Liver (tissue), 3 donors: ENCODE measurements around the gene ARRDC4.

ENCODE experiments used
- EGR1 ChIP-seq, 2 donors: IDR thresholded peaks; 2 replicates each; pipeline ENCODE4 v1.6.1; 2016 to 2018; ENCODE audit warnings: antibody characterized with exemption in 2 of 2, low read depth in 2 of 2
- FOXA1 ChIP-seq: IDR thresholded peaks from 2 replicates; pipeline ENCODE4 v1.6.1; 2016; ENCODE audit warnings: antibody characterized with exemption
- JUND ChIP-seq, 2 donors: IDR thresholded peaks; 2 replicates each; pipeline ENCODE4 v1.6.1; 2016; ENCODE audit warnings: antibody characterized with exemption in 2 of 2
- RAD21 ChIP-seq, 2 donors: IDR thresholded peaks; 2 replicates each; pipeline ENCODE4 v1.6.1; 2016; ENCODE audit warnings: antibody characterized with exemption in 2 of 2, mild to moderate bottlenecking in 2 of 2
- SP1 ChIP-seq: IDR thresholded peaks from 2 replicates; pipeline ENCODE4 v1.6.1; 2018; ENCODE audit warnings: antibody characterized with exemption, mild to moderate bottlenecking
- TAF1 ChIP-seq: conservative IDR thresholded peaks from 2 replicates; pipeline ENCODE4 v1.6.1; 2016; ENCODE audit warnings: antibody characterized with exemption, mild to moderate bottlenecking
- TF ChIP-seq, protein P1 (sequence below): fragments of 150-350 bp; IDR thresholded peaks from 2 replicates; pipeline ENCODE4 v1.5.1; 2017; ENCODE audit warnings: improper control_type of control experiment, low read depth, low read length; ENCODE audit not compliant: missing input control
- TF ChIP-seq, protein P2 (sequence below): IDR thresholded peaks from 2 replicates; pipeline ENCODE4 v1.6.1; 2016; ENCODE audit warnings: antibody characterized with exemption, mild to moderate bottlenecking
- TF ChIP-seq, protein P3 (sequence below): IDR thresholded peaks from 2 replicates; pipeline ENCODE4 v1.6.1; 2016; ENCODE audit warnings: antibody characterized with exemption
- TF ChIP-seq, protein P4 (sequence below): IDR thresholded peaks from 2 replicates; pipeline ENCODE4 v1.6.1; 2016; ENCODE audit warnings: antibody characterized with exemption
- TF ChIP-seq, protein P5 (sequence below): IDR thresholded peaks from 2 replicates; pipeline ENCODE4 v1.6.1; 2016; ENCODE audit warnings: antibody characterized with exemption
- donor health status: healthy.
- donor health status: healthy.

DNA sequence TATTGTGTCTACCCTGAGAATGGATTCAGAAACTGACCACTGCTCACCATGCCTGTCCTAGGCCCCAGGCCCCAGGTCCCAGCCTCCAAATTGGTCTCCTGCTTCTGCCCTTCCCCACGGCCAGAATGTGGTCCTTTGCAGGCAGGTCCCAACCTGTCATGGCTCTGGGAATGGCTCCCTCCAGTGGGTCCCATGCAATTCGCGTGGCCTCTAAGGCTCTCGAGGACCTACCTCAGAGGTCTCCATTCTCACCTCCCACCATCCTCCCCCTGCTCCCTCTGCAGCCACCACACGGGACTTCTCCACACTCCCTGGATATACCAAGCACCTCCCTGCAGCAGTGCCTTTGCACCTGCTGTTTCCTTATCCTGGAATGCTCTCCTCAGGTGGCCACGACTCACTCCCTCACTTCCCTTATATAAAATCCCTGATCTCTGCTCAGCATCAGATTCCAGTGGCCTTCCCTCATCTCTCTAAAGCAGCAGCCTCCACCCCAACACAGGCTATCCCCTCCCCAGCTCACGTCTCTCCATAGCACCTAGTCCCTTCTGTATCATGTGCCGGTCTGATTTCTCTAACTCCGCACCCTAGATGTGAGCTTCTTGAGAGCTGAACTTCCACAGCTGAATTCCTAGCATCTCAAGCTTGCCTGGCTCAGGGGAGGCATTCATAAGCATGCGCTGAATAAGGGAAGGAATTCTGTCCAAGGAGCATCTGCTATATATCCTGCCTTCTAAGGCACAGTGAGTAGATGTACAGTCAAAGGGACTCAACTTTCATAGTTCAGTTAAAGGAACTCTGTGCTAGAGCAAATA, 56.9 kb downstream of the ARRDC4 start:
- TF ChIP-seq, protein P1, sequence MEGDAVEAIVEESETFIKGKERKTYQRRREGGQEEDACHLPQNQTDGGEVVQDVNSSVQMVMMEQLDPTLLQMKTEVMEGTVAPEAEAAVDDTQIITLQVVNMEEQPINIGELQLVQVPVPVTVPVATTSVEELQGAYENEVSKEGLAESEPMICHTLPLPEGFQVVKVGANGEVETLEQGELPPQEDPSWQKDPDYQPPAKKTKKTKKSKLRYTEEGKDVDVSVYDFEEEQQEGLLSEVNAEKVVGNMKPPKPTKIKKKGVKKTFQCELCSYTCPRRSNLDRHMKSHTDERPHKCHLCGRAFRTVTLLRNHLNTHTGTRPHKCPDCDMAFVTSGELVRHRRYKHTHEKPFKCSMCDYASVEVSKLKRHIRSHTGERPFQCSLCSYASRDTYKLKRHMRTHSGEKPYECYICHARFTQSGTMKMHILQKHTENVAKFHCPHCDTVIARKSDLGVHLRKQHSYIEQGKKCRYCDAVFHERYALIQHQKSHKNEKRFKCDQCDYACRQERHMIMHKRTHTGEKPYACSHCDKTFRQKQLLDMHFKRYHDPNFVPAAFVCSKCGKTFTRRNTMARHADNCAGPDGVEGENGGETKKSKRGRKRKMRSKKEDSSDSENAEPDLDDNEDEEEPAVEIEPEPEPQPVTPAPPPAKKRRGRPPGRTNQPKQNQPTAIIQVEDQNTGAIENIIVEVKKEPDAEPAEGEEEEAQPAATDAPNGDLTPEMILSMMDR: no peak
- TF ChIP-seq, protein P2, sequence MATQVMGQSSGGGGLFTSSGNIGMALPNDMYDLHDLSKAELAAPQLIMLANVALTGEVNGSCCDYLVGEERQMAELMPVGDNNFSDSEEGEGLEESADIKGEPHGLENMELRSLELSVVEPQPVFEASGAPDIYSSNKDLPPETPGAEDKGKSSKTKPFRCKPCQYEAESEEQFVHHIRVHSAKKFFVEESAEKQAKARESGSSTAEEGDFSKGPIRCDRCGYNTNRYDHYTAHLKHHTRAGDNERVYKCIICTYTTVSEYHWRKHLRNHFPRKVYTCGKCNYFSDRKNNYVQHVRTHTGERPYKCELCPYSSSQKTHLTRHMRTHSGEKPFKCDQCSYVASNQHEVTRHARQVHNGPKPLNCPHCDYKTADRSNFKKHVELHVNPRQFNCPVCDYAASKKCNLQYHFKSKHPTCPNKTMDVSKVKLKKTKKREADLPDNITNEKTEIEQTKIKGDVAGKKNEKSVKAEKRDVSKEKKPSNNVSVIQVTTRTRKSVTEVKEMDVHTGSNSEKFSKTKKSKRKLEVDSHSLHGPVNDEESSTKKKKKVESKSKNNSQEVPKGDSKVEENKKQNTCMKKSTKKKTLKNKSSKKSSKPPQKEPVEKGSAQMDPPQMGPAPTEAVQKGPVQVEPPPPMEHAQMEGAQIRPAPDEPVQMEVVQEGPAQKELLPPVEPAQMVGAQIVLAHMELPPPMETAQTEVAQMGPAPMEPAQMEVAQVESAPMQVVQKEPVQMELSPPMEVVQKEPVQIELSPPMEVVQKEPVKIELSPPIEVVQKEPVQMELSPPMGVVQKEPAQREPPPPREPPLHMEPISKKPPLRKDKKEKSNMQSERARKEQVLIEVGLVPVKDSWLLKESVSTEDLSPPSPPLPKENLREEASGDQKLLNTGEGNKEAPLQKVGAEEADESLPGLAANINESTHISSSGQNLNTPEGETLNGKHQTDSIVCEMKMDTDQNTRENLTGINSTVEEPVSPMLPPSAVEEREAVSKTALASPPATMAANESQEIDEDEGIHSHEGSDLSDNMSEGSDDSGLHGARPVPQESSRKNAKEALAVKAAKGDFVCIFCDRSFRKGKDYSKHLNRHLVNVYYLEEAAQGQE: no peak
- TF ChIP-seq TAF1 (no peak), EGR1 (IDR thresholded peaks at IDR 0.05; ENCODE audit: low read depth in 2 of 2) (no peak), JUND (IDR thresholded peaks at IDR 0.05) (no peak), FOXA1 (no peak), SP1 (no peak), RAD21 (IDR thresholded peaks at IDR 0.05) (no peak)
- TF ChIP-seq, protein P3, sequence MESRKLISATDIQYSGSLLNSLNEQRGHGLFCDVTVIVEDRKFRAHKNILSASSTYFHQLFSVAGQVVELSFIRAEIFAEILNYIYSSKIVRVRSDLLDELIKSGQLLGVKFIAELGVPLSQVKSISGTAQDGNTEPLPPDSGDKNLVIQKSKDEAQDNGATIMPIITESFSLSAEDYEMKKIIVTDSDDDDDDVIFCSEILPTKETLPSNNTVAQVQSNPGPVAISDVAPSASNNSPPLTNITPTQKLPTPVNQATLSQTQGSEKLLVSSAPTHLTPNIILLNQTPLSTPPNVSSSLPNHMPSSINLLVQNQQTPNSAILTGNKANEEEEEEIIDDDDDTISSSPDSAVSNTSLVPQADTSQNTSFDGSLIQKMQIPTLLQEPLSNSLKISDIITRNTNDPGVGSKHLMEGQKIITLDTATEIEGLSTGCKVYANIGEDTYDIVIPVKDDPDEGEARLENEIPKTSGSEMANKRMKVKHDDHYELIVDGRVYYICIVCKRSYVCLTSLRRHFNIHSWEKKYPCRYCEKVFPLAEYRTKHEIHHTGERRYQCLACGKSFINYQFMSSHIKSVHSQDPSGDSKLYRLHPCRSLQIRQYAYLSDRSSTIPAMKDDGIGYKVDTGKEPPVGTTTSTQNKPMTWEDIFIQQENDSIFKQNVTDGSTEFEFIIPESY: no peak
- TF ChIP-seq, protein P4, sequence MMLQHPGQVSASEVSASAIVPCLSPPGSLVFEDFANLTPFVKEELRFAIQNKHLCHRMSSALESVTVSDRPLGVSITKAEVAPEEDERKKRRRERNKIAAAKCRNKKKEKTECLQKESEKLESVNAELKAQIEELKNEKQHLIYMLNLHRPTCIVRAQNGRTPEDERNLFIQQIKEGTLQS: no peak
- TF ChIP-seq, protein P5, sequence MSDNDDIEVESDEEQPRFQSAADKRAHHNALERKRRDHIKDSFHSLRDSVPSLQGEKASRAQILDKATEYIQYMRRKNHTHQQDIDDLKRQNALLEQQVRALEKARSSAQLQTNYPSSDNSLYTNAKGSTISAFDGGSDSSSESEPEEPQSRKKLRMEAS: no peak
